BJ (cell line): ENCODE data around the gene CPEB2. TPM values are rescaled to one million over a fixed set of nuclear protein-coding genes. Genes with fewer than 3 reads are reported as not detected.
"Not testable (repeated sequence)": the region's sequence is repeated elsewhere in the genome, so short reads cannot be mapped to it uniquely, and the experiment has no call there.

ENCODE experiments used
- CTCF ChIA-PET: fragments of 350-600 bp; formaldehyde crosslinking; extraction: SDS; loops from one replicate; lab custom pipeline; 2021; ENCODE audit warnings: antibody characterized with exemption, inconsistent platforms; lab: Yijun Ruan, JAX
- POLR2A ChIA-PET: fragments of 300-600 bp; sonication (Branson Sonifier 250); formaldehyde crosslinking; extraction: SDS; loops from one replicate; lab custom pipeline; 2021; ENCODE audit warnings: antibody characterized with exemption; lab: Charles Lee
- DNase-seq: peaks from one replicate; pipeline ENCODE4 v3.0.0-alpha.2; 2011; ENCODE audit warnings: low read depth
- H3K27me3 ChIP-seq: 2 replicates; pipeline ENCODE4 v1.6.0; 2011; ENCODE audit warnings: low read length; ENCODE audit not compliant: control insufficient read depth, insufficient read depth
- H3K36me3 ChIP-seq: 2 replicates; pipeline ENCODE4 v1.5.1; 2011; ENCODE audit warnings: low read length; ENCODE audit not compliant: control insufficient read depth, insufficient read depth
- H3K4me3 ChIP-seq: 2 replicates; pipeline ENCODE4 v1.5.1; 2011; ENCODE audit warnings: low read depth, mild to moderate bottlenecking, control low read depth, low read length
- CTCF ChIP-seq: IDR thresholded peaks from 2 replicates; pipeline ENCODE4 v1.5.1; 2011; ENCODE audit warnings: low read depth, mild to moderate bottlenecking, control low read depth, inconsistent platforms, low read length, moderate library complexity; ENCODE audit not compliant: insufficient read depth
- polyA plus RNA-seq: library from polyadenylated mRNA; depleted of rRNA; stranded (reverse); fragments of >200 nt; gene quantifications from 2 replicates; pipeline ENCODE4 v1.2.3, GENCODE V29; 2011

CPEB2 gene
- polyA plus RNA-seq, 1 experiment, result 2.8 TPM

GRCh38 chr4:15077969-15078368 is 75.7 kb downstream of the CPEB2 start:
- Histone ChIP-seq H3K4me3 (no peak overlapping the region), H3K36me3 (no peaks in the 10 kb centered on the region), H3K27me3 (no peaks in the 10 kb centered on the region; the same call in 1 of the 2 replicates)
- ChIA-PET POLR2A (no interaction called here), CTCF (no interaction called here)
- DNase-seq, result no peak
- no peak for TF ChIP-seq CTCF

- DNase-seq, result no peak
- no peaks in the 10 kb centered on the region; the same call in 1 of the 2 replicates for H3K27me3 ChIP-seq
- ChIA-PET CTCF (interaction anchor here (0.8 kb wide), 1 partner anchor 161 kb away, joined by 3 read pairs; no protein-coding TSS in a partner anchor), POLR2A (no interaction called here)
- no peaks in the 10 kb centered on the region for H3K36me3 ChIP-seq
- H3K4me3 ChIP-seq, result no peak overlapping the region
- TF ChIP-seq CTCF, result no peak
Measured at GRCh38 chr4:15078682-15079642, 76.7 kb downstream of the CPEB2 start.

- ChIA-PET POLR2A (no interaction called here), CTCF (no interaction called here)
- H3K4me3 ChIP-seq, result no peak overlapping the region
- TF ChIP-seq CTCF, result no peak
- no peaks in the 10 kb centered on the region; the same call in 1 of the 2 replicates for H3K27me3 ChIP-seq
- H3K36me3 ChIP-seq, result no peaks in the 10 kb centered on the region
- no peak for DNase-seq
Measured at GRCh38 chr4:15084780-15085179, 82.5 kb downstream of the CPEB2 start.

GRCh38 chr4:15085762-15086161 is 83.5 kb downstream of the CPEB2 start:
- POLR2A ChIA-PET, CTCF ChIA-PET, DNase-seq, H3K36me3 ChIP-seq, H3K27me3 ChIP-seq, H3K4me3 ChIP-seq: not testable (repeated sequence)

GRCh38 chr4:15086259-15086658 is 84.0 kb downstream of the CPEB2 start:
- H3K36me3 ChIP-seq, H3K4me3 ChIP-seq, H3K27me3 ChIP-seq, POLR2A ChIA-PET, DNase-seq, CTCF ChIA-PET: not testable (repeated sequence)

- CTCF ChIA-PET, result no interaction called here
- no peak overlapping the region for H3K4me3 ChIP-seq
- no peak for TF ChIP-seq CTCF
- POLR2A ChIA-PET, result interaction anchor here (0.6 kb wide), 1 partner anchor 54 kb away, joined by 3 read pairs; no protein-coding TSS in a partner anchor
- no peaks in the 10 kb centered on the region for H3K27me3 ChIP-seq
- H3K36me3 ChIP-seq, result no peaks in the 10 kb centered on the region
- no peak for DNase-seq
Measured at GRCh38 chr4:15088394-15089035, 86.2 kb downstream of the CPEB2 start.
